C4-2B (cell line): ENCODE measurements around the gene MLXIPL.
"Not testable (repeated sequence)": the region's sequence is repeated elsewhere in the genome, so short reads cannot be mapped to it uniquely, and the experiment has no call there.

ENCODE experiments used
- H3K27ac ChIP-seq: fragments of 450-650 bp; 2 replicates; pipeline ENCODE4 v1.5.1; 2017
- ZFX ChIP-seq: fragments of 450-650 bp; IDR thresholded peaks from 2 replicates; pipeline ENCODE4 v1.6.1; 2017
- TF ChIP-seq, protein P1 (sequence below): fragments of 450-650 bp; conservative IDR thresholded peaks from 2 replicates; pipeline ENCODE4 v1.5.1; 2017; ENCODE audit warnings: mild to moderate bottlenecking

Gene MLXIPL

DNA sequence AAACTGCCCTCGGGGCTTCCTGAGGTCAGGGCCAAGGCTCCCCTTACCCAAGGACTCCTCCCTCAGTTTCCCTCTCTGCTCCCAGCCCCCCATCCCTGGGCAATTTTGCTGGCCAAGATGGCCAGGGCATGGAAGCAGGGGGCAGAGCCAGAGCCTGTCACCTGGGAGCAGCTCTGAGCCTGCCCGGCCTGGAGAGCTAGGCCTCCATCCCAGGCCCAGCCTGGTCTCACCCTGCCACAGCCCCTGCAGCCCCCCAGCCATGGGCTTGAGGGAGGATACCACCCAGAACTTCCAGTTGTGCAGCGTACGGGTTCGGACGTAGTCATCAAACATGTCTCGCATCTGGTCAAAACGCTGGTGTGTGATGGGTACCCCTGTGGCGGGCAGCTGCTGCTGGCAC, 29.0 kb downstream of the MLXIPL start:
- no peak overlapping the region for H3K27ac ChIP-seq
- TF ChIP-seq, protein P1, sequence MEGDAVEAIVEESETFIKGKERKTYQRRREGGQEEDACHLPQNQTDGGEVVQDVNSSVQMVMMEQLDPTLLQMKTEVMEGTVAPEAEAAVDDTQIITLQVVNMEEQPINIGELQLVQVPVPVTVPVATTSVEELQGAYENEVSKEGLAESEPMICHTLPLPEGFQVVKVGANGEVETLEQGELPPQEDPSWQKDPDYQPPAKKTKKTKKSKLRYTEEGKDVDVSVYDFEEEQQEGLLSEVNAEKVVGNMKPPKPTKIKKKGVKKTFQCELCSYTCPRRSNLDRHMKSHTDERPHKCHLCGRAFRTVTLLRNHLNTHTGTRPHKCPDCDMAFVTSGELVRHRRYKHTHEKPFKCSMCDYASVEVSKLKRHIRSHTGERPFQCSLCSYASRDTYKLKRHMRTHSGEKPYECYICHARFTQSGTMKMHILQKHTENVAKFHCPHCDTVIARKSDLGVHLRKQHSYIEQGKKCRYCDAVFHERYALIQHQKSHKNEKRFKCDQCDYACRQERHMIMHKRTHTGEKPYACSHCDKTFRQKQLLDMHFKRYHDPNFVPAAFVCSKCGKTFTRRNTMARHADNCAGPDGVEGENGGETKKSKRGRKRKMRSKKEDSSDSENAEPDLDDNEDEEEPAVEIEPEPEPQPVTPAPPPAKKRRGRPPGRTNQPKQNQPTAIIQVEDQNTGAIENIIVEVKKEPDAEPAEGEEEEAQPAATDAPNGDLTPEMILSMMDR = no peak
- TF ChIP-seq ZFX = no peak

DNA sequence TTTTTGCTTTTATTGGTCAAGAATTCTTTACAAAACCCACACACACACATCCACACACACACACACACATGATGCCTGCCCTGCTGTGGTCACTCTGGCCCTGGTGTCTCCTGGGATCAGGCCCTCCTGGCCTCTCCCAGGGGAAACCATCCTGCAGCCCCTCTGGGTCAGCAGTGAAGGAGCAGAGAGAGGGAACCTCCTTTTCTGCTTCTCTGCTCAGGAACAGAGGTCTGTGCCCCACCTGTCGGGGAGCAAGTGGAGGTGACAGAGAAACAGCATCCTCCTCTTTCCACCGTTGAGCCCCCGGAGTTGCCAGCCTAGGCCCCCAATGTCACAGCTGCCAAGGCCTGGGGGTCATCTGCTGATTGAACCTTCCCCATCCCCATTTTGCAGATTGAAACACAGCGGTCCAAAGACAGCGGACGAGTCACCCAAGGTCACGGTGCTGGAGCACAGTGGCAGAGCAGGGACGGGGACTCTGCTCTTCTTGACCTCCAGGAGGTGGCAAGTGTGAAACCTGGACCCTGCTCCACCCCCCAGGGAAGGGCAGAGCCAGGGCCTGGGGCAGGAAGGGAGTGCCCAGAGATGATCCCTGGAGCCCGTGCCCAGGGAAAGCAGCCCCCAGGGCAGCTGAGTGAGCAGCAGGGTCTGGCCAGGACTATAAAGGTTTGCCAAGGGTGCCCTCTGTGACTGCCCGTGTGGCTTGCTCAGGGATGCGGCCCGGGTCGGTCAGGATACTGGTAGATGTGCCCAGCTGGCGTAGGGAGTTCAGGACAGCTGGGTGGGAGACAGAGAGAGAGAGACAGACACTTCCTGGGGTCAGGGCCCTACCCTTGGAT, 30.9 kb downstream of the MLXIPL start:
- no peak overlapping the region for H3K27ac ChIP-seq
- no peak for TF ChIP-seq ZFX
- TF ChIP-seq, protein P1 = no peak

DNA sequence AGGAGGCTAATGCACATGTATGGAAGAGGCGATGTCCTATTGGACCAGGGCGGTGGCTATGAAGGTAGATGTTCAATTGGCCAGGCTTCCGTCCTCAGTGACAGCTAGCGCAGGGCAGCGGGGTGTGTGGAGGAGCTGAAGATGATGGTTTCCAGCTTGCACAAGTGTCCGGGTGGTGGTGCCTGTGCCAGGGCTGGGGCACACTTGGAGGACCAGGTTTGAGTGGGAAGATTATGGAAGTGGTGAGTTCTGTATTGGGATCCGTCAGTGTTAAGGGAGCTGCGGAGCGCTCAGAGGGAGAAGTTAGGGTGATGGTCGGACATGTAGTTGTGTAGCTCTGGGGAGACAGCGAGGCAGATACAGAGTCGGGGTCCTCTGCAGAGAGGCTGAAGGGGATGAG, 37.4 kb downstream of the MLXIPL start:
- no peak for TF ChIP-seq ZFX
- TF ChIP-seq, protein P1 = no peak
- no peak overlapping the region for H3K27ac ChIP-seq

DNA sequence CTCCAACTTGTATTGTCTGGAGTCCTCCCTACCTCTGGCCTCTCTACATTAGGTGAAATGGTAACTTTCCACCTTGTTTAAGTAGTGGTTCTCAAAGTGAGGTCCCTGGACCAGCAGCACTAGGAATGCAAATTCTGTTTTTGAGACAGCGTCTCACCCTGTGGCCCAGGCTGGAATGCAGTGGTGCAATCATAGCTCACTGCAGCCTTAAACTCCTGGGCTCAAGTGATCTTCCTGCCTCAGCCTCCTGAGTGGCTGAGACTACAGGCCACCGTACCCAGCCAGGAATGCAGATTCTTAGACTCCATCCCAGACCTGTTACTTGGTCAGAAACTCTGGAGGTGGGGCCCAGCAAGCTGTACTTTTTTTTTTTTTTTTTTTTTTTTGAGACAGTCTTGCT, 39.1 kb downstream of the MLXIPL start:
- no peak for TF ChIP-seq ZFX
- TF ChIP-seq, protein P1 = no peak
- H3K27ac ChIP-seq = no peak overlapping the region

DNA sequence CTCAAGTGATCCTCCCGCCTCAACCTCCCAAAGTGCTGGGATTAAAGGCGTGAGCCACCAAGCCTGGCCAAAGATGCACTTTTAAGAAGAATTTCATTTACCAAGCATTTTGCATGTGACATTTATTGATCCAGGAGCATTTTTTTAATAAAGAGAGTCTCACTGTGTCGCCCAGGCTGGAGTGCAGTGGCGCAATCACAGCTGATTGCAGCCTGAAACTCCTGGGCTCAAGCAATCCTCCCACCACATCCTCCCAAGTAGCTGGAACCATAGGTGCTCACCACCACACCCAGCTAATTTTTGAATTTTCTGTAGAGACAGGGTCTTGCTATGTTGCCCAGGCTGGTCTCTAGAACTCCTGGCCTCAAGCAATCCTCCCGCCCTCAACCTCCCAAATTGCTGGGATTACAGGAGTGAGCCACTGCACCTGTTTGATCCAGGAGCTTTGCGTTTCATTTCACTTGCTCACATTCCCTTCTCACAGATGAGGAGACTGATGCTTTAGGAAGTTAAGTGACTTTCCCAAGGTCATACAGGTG, 41.6 kb downstream of the MLXIPL start:
- no peak overlapping the region for H3K27ac ChIP-seq

DNA sequence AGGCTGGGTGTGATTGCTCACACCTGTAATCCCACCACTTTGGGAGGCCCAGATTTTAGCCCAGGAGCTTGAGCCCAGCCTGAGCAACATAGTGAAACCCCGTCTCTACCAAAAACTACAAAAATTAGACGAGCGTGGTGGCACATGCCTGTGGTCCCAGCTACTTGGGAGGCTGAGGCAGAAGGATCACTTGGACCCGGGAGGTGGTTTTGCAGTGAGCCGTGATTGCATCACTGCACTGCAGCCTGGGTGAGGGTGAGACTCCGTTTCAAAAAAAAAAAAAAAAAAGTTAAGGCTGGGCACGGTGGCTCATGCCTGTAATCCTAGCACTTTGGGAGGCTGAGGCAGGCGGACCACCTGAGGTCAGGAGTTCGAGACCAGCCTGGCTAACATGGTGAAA, 43.3 kb downstream of the MLXIPL start:
- not testable (repeated sequence) for H3K27ac ChIP-seq

More for the DNA sequence above, 41.6 kb downstream of the MLXIPL start:
- no peak for TF ChIP-seq ZFX
- TF ChIP-seq, protein P1 = no peak

DNA sequence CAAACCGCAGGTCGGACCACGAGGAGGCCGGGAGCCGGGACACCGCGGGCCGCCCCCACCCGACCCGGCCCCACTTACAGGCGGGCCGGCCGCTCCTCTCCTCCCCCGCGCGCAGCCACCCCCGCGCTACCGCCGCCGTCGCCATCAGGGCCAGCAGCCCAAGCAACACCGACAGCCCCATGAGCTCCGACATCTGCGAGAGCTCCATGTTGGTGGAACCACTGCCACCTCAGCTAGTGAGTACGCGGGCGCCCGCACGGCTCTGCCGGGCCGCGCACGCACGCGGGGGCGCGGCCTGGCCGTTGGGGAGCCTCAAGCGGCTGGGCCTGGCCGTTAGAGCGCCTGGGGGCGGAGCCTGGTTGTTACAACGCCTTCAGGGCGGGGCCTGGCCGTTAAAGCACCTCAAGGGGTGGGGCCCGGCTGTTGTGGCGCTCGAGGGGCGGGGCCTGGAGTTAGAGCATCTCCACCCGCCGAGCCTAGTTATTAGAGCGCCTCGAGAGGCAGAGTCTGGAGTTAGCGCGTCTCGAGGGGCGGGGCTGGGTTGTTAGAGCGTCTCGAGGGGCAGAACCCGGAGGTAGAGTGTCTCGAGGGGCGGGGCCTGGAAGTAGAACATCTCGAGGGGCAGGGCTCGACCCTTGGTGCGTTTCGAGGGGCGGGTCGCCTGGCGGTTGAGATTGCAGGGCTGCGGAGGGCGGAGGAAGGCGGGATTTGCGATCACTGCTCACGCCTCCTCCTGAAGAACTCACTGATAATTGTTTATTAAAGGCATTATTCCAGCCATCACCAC, 45.8 kb downstream of the MLXIPL start, which contains the start of gene TBL2:
Gene TBL2 (minus strand): TSS at position 238 of the 787 bp plus-strand sequence. CDS start 30 bp downstream, at position 208.
- H3K27ac ChIP-seq = peak within 1 kb of the TSS; percentile 91
- TF ChIP-seq, protein P1 = no peak
- TF ChIP-seq ZFX = peak; percentile 77; the same call in 1 of the 2 replicates
